Measurements from ENCODE around the gene LMBR1.
A peak's percentile ranks its signal among the peaks of the same experiment; 100 is the strongest.

DNA sequence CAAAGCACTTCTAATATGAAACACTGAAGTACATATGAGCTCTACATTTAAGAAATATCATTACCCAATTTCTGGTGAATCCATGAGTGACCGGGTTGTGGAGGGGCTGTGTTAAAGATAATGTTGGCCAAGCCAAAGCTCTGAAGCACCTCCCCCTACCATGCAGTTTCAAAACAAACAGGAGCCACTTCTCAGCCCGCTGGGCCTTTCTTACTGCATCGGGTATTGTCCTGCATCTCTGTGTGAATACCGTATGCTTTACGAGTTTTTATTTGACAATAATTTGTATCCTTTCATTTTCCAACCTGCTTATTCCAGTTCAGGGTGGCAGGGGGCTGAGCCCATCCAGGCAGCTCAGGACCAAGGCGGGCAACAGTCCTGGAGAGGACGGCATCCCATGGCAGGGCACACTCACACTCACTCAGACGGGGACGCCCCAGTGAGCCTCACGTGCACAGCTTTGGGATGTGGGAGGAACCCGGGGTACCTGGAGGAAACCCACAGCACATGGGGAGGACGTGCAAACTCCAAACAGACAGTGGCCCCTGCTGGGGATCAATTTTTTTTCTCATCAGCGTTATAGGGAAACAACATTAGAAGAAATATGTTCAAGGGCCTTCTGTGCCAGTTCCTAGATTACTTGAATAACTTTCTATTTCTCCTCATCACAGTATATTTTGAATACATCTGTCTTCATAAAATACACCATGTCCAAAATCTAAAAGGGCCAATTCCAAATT lies 250.5 kb downstream of the LMBR1 start:
- TF ChIP-seq, protein P1, sequence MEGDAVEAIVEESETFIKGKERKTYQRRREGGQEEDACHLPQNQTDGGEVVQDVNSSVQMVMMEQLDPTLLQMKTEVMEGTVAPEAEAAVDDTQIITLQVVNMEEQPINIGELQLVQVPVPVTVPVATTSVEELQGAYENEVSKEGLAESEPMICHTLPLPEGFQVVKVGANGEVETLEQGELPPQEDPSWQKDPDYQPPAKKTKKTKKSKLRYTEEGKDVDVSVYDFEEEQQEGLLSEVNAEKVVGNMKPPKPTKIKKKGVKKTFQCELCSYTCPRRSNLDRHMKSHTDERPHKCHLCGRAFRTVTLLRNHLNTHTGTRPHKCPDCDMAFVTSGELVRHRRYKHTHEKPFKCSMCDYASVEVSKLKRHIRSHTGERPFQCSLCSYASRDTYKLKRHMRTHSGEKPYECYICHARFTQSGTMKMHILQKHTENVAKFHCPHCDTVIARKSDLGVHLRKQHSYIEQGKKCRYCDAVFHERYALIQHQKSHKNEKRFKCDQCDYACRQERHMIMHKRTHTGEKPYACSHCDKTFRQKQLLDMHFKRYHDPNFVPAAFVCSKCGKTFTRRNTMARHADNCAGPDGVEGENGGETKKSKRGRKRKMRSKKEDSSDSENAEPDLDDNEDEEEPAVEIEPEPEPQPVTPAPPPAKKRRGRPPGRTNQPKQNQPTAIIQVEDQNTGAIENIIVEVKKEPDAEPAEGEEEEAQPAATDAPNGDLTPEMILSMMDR (IDR thresholded peaks at IDR 0.05; ENCODE audit: low read depth, low read length, missing input control): no peak
- TF ChIP-seq RXRA (IDR thresholded peaks at IDR 0.05) (no peak), RAD21 (IDR thresholded peaks at IDR 0.05) (peak; percentile 48 to 68)
